GM12892 (cell line): ENCODE data around the gene TYK2.

Experiments used
- POLR2A ChIP-seq: IDR thresholded peaks from 2 replicates; pipeline ENCODE4 v1.6.1; 2011; ENCODE audit warnings: low read depth, low read length, control low read depth
- TAF1 ChIP-seq: IDR thresholded peaks from 2 replicates; pipeline ENCODE4 v1.6.1; 2011; ENCODE audit warnings: low read depth, mild to moderate bottlenecking, control low read depth, low read length, borderline replicate concordance

- TF ChIP-seq POLR2A = no peak
- TF ChIP-seq TAF1 = no peak
Measured at GRCh38 chr19:10389863-10390262, 9.5 kb upstream of the TYK2 start.
